GM23248 (cell line): ENCODE measurements around the gene IRF9.

Source experiments
- EZH2 ChIP-seq: fragments of 200-600 bp; sonication (generic); IDR thresholded peaks from 2 replicates; pipeline ENCODE4 v1.6.1; 2018; ENCODE audit warnings: antibody characterized with exemption, mild to moderate bottlenecking; ENCODE audit not compliant: insufficient read depth, poor library complexity, severe bottlenecking
- EZH2phosphoT487 ChIP-seq: fragments of 200-600 bp; sonication (generic); IDR thresholded peaks from 2 replicates; pipeline ENCODE4 v1.6.1; 2018; ENCODE audit warnings: antibody characterized with exemption, moderate library complexity, mild to moderate bottlenecking, low read depth; ENCODE audit not compliant: insufficient read depth

GRCh38 chr14:24143511-24143910 lies 17.6 kb upstream of the IRF9 start:
- TF ChIP-seq EZH2 (no peak), EZH2phosphoT487 (no peak)
